GM23338 (cell line): ENCODE data around the gene UST. TPM values are rescaled to one million over a fixed set of nuclear protein-coding genes. Genes with fewer than 3 reads are reported as not detected.

Source experiments
- ATAC-seq: fragments of 200-7000 bp; cut with Tn5 transposase; 3 replicates; pipeline ENCODE4 v1.9.1; 2020
- DNase-seq: peaks from one replicate; pipeline ENCODE4 v3.0.0-alpha.2; 2015; ENCODE audit warnings: low spot score
- H2AFZ ChIP-seq: fragments of 200-600 bp; sonication (generic); 2 replicates; pipeline ENCODE4 v1.8.0; 2016; ENCODE audit warnings: antibody characterized with exemption, mild to moderate bottlenecking, moderate library complexity
- H3F3A ChIP-seq: fragments of 200-600 bp; sonication (generic); replicated peaks from 2 replicates; pipeline ENCODE4 v1.8.0; 2017; ENCODE audit warnings: antibody characterized with exemption, mixed run types, low read depth
- H3K27ac ChIP-seq: fragments of 200-600 bp; sonication (generic); 2 replicates; pipeline ENCODE4 v1.6.1; 2016; ENCODE audit warnings: low read depth
- H3K27me3 ChIP-seq: fragments of 200-600 bp; sonication (generic); 2 replicates; pipeline ENCODE4 v1.8.0; 2016; ENCODE audit warnings: mild to moderate bottlenecking, mixed run types, moderate library complexity; ENCODE audit not compliant: insufficient read depth
- H3K36me3 ChIP-seq: fragments of 200-600 bp; sonication (generic); 2 replicates; pipeline ENCODE4 v1.8.0; 2016; ENCODE audit warnings: mild to moderate bottlenecking; ENCODE audit not compliant: insufficient read depth
- H3K4me1 ChIP-seq: fragments of 200-600 bp; sonication (generic); 2 replicates; pipeline ENCODE4 v1.8.0; 2016; ENCODE audit warnings: mild to moderate bottlenecking, moderate library complexity; ENCODE audit not compliant: insufficient read depth
- H3K4me2 ChIP-seq: fragments of 200-600 bp; sonication (generic); 2 replicates; pipeline ENCODE4 v1.7.1; 2017; ENCODE audit warnings: mixed run types
- H3K4me3 ChIP-seq: fragments of 200-600 bp; sonication (generic); 2 replicates; pipeline ENCODE4 v1.6.1; 2016; ENCODE audit warnings: mixed run types
- H3K79me2 ChIP-seq: fragments of 200-600 bp; sonication (generic); replicated peaks from 2 replicates; pipeline ENCODE4 v1.8.0; 2017; ENCODE audit warnings: mild to moderate bottlenecking; ENCODE audit not compliant: insufficient read depth
- H3K9me2 ChIP-seq: fragments of 200-600 bp; sonication (generic); 2 replicates; pipeline ENCODE4 v1.8.0; 2017; ENCODE audit not compliant: insufficient read depth
- H4K20me1 ChIP-seq: fragments of 200-600 bp; sonication (generic); replicated peaks from 2 replicates; pipeline ENCODE4 v1.8.0; 2017; ENCODE audit warnings: mild to moderate bottlenecking; ENCODE audit not compliant: insufficient read depth
- H3K27ac Mint-ChIP-seq: 2 replicates; pipeline ENCODE4 v1.8.0; 2020; ENCODE audit warnings: inconsistent platforms, mild to moderate bottlenecking, moderate library complexity, mixed read lengths
- H3K27me3 Mint-ChIP-seq: 3 replicates; pipeline ENCODE4 v1.8.0; 2022; ENCODE audit warnings: low read depth, mild to moderate bottlenecking, moderate library complexity, mixed read lengths, inconsistent platforms; ENCODE audit not compliant: insufficient read depth, poor library complexity
- H3K36me3 Mint-ChIP-seq: 3 replicates; pipeline ENCODE4 v1.8.0; 2021; ENCODE audit warnings: low read depth, mild to moderate bottlenecking, inconsistent platforms, moderate library complexity, mixed read lengths
- H3K4me1 Mint-ChIP-seq: 3 replicates; pipeline ENCODE4 v1.8.0; 2020; ENCODE audit warnings: mild to moderate bottlenecking, inconsistent platforms, mixed read lengths
- H3K4me3 Mint-ChIP-seq: 3 replicates; pipeline ENCODE4 v1.8.0; 2021; ENCODE audit warnings: moderate library complexity, mild to moderate bottlenecking, inconsistent platforms, mixed read lengths
- H3K9me3 Mint-ChIP-seq: 3 replicates; pipeline ENCODE4 v1.8.0; 2020; ENCODE audit warnings: moderate library complexity, mild to moderate bottlenecking, inconsistent platforms, mixed read lengths
- CREB1 ChIP-seq: fragments of 250-450 bp; sonication (Bioruptor Pico); IDR thresholded peaks from 2 replicates; pipeline ENCODE4 v1.5.0; 2020; ENCODE audit warnings: low read depth, mild to moderate bottlenecking, moderate library complexity
- CTCF ChIP-seq, 2 experiments: fragments of 200-600 bp in 1 of 2; sonication (generic) in 1 of 2; conservative IDR thresholded peaks; 2 replicates each; pipeline versions ENCODE4 v1.5.1 to v1.6.1; 2016 to 2017; ENCODE audit warnings: antibody characterized with exemption in 2 of 2, low read depth in 2 of 2, mild to moderate bottlenecking in 2 of 2, moderate library complexity in 1 of 2
- ETS1 ChIP-seq: IDR thresholded peaks from 2 replicates; pipeline ENCODE4 v1.6.1; 2016; ENCODE audit warnings: antibody characterized with exemption
- EZH2 ChIP-seq: fragments of 200-600 bp; sonication (generic); IDR thresholded peaks from one replicate; pipeline ENCODE4 v1.8.0; 2017; ENCODE audit warnings: antibody characterized with exemption, mild to moderate bottlenecking, low read depth; ENCODE audit not compliant: unreplicated experiment
- EZH2phosphoT487 ChIP-seq: fragments of 200-600 bp; sonication (generic); IDR thresholded peaks from one replicate; pipeline ENCODE4 v1.8.1; 2018; ENCODE audit warnings: antibody characterized with exemption; ENCODE audit not compliant: unreplicated experiment
- NANOG ChIP-seq: IDR thresholded peaks from 2 replicates; pipeline ENCODE4 v1.6.1; 2016; ENCODE audit warnings: antibody characterized with exemption, borderline replicate concordance
- STAT1 ChIP-seq: IDR thresholded peaks from one replicate; pipeline ENCODE4 v1.6.1; 2016; ENCODE audit warnings: antibody characterized with exemption; ENCODE audit not compliant: unreplicated experiment
- ZNF114 ChIP-seq: fragments of 250-450 bp; sonication (Bioruptor Pico); IDR thresholded peaks from 2 replicates; pipeline ENCODE4 v1.5.0; 2020; ENCODE audit warnings: mild to moderate bottlenecking, moderate library complexity
- ZNF462 ChIP-seq: fragments of 250-450 bp; sonication (Bioruptor Pico); IDR thresholded peaks from 2 replicates; pipeline ENCODE4 v1.5.0; 2020; ENCODE audit warnings: mild to moderate bottlenecking, moderate library complexity
- polyA plus RNA-seq: library from polyadenylated mRNA; unstranded; fragments of >200 nt; fragmentation: Nextera tagmentation; extraction: Ambion mirVana; gene quantifications from 2 replicates; pipeline ENCODE4 v1.2.1, GENCODE V29; 2016
- total RNA-seq: library from RNA; depleted of rRNA; stranded (reverse); fragments of >200 nt; shearing (Covaris generic); gene quantifications from 2 replicates; pipeline ENCODE4 v1.2.3, GENCODE V29; 2014
- TF ChIP-seq, protein P1 (sequence below): IDR thresholded peaks from one replicate; pipeline ENCODE4 v1.6.1; 2018; ENCODE audit warnings: antibody characterized with exemption; ENCODE audit not compliant: unreplicated experiment

Gene UST
- total and polyA plus RNA-seq, 2 experiments from 2014 or later: 12.6 to 33.0 TPM

DNA sequence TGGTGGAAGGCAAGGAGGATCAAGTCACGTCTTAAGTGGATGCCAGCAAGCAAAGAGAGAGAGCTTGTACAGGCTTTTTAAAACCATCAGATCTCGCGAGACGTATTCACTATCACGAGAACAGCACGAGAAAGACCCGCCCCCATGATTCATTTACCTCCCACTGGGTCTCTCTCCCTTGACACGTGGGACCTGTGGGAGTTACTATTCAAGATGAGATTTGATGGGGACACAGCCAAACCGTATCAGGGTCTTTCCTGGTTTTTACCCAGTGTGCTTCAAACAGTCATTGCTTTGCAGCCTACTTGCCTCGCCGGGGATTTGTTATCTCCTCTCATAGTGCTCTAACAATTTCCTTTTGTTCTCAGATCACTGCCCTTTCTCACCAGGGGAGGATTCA, 108.2 kb downstream of the UST start (continued):
- TF ChIP-seq ZNF462 (CRISPR knock-in tag): no peak
- no peak for TF ChIP-seq EZH2
- TF ChIP-seq ZNF114: no peak
- no peak for TF ChIP-seq NANOG

DNA sequence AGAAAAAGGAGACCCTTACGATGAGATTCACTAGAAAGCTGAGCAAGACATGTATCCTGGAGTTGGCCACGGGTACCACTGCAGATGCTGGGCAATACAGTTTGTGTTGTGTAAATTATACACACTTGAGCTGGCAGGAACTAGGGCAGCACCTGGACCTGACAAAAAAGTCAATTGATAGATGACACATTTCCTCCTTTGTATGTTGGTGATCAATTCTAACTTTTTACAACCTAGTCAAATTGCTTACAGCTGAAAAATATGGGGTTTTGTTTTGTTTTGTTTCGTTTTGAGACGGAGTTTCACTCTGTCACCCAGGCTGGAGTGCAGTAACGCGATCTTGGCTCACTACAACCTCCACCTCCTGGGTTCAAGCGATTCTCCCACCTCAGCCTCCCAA, 108.9 kb downstream of the UST start:
- peaks cover 15% of the 10 kb centered on the region for H4K20me1 ChIP-seq
- H3K4me3 ChIP-seq: no peak overlapping the region
- TF ChIP-seq, protein P1, sequence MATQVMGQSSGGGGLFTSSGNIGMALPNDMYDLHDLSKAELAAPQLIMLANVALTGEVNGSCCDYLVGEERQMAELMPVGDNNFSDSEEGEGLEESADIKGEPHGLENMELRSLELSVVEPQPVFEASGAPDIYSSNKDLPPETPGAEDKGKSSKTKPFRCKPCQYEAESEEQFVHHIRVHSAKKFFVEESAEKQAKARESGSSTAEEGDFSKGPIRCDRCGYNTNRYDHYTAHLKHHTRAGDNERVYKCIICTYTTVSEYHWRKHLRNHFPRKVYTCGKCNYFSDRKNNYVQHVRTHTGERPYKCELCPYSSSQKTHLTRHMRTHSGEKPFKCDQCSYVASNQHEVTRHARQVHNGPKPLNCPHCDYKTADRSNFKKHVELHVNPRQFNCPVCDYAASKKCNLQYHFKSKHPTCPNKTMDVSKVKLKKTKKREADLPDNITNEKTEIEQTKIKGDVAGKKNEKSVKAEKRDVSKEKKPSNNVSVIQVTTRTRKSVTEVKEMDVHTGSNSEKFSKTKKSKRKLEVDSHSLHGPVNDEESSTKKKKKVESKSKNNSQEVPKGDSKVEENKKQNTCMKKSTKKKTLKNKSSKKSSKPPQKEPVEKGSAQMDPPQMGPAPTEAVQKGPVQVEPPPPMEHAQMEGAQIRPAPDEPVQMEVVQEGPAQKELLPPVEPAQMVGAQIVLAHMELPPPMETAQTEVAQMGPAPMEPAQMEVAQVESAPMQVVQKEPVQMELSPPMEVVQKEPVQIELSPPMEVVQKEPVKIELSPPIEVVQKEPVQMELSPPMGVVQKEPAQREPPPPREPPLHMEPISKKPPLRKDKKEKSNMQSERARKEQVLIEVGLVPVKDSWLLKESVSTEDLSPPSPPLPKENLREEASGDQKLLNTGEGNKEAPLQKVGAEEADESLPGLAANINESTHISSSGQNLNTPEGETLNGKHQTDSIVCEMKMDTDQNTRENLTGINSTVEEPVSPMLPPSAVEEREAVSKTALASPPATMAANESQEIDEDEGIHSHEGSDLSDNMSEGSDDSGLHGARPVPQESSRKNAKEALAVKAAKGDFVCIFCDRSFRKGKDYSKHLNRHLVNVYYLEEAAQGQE: no peak
- no peak for TF ChIP-seq NANOG
- no peak for TF ChIP-seq CTCF (conservative IDR thresholded peaks at IDR 0.05; ENCODE audit: low read depth in 2 of 2)
- TF ChIP-seq EZH2phosphoT487: no peak
- TF ChIP-seq STAT1: no peak
- no peak for TF ChIP-seq ETS1
- no peak for TF ChIP-seq CREB1
- no peak for TF ChIP-seq ZNF114

More for the DNA sequence above, 108.9 kb downstream of the UST start:
- Mint-ChIP-seq H3K9me3 (0 out of 3 replicates have a peak, but pooled peaks cover 5% of the 10 kb centered on the region), H3K4me1 (peaks cover 40% of the 10 kb centered on the region), H3K36me3 (peaks cover 17% of the 10 kb centered on the region; the same call in 2 of the 3 replicates), H3K4me3 (no peak overlapping the region), H3K27ac (no peak overlapping the region), H3K27me3 (peaks cover 6% of the 10 kb centered on the region)
- ATAC-seq: no peak
- Histone ChIP-seq H3K9me2 (no peaks in the 10 kb centered on the region), H3K27me3 (no peaks in the 10 kb centered on the region), H2AFZ (no peak overlapping the region), H3K27ac (no peak overlapping the region), H3K4me2 (peak overlapping the region; percentile 51; the same call in 1 of the 2 replicates), H3F3A (no peaks in the 10 kb centered on the region), H3K36me3 (no peaks in the 10 kb centered on the region), H3K79me2 (peaks cover 97% of the 10 kb centered on the region), H3K4me1 (peaks cover 30% of the 10 kb centered on the region)
- no peak for DNase-seq
